ENCODE measurements around the gene SMIM14. TPM values are rescaled to one million over a fixed set of nuclear protein-coding genes. Genes with fewer than 3 reads are reported as not detected.
"Not testable (repeated sequence)": the region's sequence is repeated elsewhere in the genome, so short reads cannot be mapped to it uniquely, and the experiment has no call there.

SMIM14 gene
- total RNA-seq, 1 experiment from 2014 or later: 64.1 TPM

- no peak for DNase-seq (ENCODE audit: low spot score)
These were observed 9.5 kb upstream of the SMIM14 start for GRCh38 chr4:39648213-39648612.

- DNase-seq (ENCODE audit: low spot score): peak; percentile 38
These were observed 4.4 kb upstream of the SMIM14 start for GRCh38 chr4:39642885-39643552.

DNA sequence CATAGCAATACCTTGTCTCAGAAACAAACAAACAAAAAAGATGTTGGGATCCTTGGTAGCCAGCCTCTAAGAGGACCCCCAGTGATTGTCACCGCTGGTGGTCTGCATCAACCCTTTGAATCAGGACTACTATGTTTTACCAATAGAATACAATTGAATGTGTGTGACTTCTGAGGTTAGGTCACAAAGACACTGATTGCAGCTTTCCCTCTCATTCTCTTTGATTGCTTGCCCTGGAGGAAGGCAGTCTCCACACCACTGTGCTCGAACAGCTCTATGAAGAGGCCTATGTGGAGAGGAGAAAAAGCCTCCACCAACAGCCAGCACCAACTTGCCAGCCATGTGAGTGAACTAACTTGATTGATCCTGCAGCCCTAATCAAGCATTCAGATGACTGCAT lies 2.8 kb upstream of the SMIM14 start:
- no peak for DNase-seq (ENCODE audit: low spot score)

DNA sequence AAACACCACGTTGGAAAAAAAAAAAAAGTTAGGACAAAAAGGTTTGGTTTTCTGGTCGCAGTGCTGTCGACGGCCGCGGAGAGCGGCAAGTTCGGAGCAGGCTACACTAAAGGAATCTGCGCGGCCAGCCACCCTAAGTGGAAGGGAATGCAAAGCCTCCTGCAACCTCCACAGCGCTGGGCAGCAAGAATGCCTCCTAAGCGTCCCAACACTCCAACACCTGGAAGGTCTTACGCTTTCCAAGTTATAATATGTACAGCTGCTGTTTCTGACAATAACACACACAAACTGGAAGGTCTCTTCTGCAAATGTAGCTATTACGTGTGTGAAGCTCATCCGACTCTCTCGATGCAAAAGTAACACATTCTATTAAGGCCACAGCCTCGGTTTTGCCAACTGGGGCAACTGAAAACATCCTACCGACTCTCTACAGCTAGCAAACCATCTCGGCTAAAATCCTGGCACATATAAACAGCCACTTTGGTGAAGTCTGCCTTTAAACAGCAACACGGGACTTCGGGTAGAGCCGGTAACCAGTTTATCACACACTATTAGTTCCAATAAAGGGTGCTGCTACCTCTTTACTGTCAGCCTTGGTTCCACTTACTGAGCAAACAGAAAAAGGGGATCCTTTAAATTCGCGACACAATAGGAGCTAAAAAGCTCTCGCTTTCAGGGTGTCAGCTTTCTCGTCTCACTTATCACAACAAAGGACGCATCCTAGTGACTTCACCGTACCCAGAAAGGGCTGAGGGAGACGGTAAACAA lies 895 bp downstream of the SMIM14 start:
- DNase-seq (ENCODE audit: low spot score): peak; percentile 42

- no peak for DNase-seq (ENCODE audit: low spot score)
These were observed 1.5 kb downstream of the SMIM14 start for GRCh38 chr4:39637221-39637585.

DNA sequence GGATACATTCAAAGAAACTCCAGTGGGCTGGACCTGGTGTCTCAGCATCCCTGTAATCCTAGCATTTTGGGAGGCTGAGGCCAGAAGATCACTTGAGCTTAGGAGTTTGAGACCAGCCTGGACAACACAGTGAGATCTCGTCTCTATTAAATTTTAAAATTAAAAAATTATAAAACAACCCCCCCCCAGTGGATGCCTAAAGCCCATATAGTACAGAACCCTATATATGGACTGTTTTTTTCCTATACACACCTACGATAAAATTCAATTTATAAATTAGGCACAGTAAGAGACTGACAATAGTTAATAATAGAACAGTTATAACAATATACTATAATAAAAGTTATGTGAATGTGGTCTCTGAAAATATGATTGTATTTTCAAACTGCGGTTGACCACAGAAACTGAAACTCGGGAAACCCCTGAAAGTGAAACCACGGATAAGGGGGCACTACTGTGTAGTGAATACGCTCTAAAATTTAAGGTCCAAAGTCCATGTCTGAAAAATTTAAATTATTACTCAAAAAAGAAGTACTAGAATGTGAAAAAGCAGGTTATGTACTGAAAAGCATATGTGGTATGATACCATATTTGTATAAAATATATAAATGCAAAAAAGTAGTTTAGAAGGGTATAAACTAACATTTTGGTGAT lies 2.0 kb downstream of the SMIM14 start:
- DNase-seq (ENCODE audit: low spot score): no peak

DNA sequence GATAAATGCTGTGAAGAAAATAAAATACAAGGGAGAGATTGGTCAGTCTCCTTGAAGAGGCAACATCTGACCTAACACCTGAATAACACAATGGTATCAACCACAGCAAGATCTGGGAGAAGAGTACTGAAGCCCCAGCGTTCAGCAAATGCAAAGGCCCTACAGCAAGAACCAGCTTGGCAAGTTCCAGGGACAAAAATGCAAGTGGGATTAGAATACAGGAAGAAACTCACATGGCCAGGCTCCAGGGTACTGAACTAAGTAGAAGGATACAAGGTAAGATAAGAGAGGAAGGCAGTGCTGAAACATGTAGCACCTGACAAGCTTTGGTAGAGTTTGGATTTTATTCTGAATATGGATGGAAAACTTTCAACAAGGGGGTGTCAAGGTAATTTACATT lies 3.6 kb downstream of the SMIM14 start:
- no peak for DNase-seq (ENCODE audit: low spot score)

GRCh38 chr4:39631700-39632079 lies 7.0 kb downstream of the SMIM14 start:
- DNase-seq (ENCODE audit: low spot score): no peak

- no peak for DNase-seq (ENCODE audit: low spot score)
These were observed 11.3 kb downstream of the SMIM14 start for GRCh38 chr4:39627413-39627812.

DNA sequence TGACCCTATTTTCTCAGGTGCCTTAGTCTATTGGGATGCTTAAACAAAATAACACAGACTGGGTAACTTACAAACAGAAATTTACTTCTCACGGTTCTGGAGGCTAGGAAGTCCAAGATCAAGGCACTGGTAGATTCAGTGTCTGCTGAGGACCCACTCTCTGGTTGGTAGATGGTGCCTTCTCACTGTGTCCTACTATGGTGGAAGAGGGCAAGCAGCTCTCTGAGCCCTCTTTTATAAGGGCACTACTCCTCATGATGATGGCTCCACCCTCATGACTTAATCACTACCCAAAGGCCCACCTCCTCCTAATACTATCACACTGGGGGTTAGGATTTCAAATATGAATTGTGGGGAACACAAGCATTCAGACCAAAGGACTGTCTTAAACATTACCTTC lies 11.8 kb downstream of the SMIM14 start:
- no peak for DNase-seq (ENCODE audit: low spot score)

DNA sequence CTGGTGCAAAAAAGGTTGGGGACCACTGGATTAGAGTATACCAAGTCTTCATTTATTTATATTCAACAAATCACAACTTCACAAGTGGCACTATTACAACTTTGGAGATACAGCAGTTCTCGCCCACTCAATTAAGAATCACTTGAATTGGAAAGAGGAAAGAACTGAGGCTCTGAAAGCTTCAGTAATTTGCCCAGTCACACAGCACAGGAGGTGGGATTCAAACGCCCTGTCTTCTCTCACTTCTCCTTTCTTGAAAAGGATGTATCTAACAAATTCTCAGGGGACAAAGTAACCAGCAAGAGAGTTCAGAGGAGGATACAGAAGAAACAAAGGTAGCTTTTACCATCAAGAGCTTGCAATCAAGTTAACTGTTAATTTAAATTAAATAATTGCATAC lies 12.4 kb downstream of the SMIM14 start:
- DNase-seq (ENCODE audit: low spot score): no peak

- peak; percentile 96 for DNase-seq (ENCODE audit: low spot score)
These were observed 17.1 kb downstream of the SMIM14 start for GRCh38 chr4:39621582-39621981.

DNA sequence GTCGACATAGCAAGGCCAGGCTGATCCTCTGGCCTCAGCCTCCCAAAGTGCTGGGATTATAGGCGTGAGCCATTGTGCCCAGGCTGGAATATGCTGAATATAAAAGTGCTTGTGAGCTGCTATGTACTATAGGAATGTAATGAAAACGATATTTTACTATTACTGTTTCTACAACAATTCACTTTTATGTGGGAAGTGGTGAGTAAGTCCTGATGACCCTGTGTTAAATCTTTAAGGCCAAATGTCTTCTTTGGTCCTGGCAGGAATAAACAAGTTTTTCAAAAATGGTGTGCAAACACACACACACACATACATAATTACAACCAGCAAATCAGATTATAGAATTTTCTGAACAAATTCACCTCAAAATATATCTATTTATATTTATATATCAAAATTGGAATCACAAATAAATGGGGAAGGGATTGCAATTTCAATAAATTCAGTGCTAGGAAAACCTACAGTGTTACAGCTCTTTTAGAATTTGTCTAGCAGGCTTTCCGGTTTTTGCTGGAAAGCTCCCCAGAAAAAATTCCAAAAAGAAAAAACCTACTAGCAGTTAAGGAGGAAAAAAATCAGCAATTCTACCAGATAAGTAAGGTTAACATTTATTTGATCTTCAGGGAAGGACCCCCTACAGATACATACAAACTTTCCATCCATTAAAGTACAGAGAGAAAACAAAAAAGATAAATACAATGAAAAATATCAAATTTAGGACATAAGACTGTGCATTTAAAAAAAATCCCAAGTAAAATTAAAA lies 17.9 kb downstream of the SMIM14 start:
- DNase-seq (ENCODE audit: low spot score): no peak

- no peak for DNase-seq (ENCODE audit: low spot score)
These were observed 21.1 kb downstream of the SMIM14 start for GRCh38 chr4:39617534-39617933.

DNA sequence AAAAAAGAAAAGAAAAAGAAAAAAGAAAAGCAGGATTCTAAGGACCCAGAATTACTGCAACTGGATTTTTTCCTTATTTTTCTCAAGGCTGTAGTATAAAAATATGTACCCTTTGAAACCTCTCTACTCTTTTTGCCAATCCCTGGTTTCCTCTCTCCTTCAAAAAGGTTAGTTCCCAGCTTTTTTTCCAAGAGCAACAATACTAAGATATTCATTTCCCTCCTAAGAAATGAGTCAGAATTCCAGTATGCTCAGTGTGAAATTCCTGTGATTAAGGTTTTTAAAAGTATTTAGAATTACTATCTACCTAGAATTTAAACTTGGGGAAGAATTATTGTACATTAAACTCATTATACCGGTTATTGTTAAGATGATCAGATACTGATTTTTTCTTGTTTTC lies 22.0 kb downstream of the SMIM14 start:
- DNase-seq (ENCODE audit: low spot score): no peak

GRCh38 chr4:39616112-39616511 lies 22.6 kb downstream of the SMIM14 start:
- not testable (repeated sequence) for DNase-seq (ENCODE audit: low spot score)

DNA sequence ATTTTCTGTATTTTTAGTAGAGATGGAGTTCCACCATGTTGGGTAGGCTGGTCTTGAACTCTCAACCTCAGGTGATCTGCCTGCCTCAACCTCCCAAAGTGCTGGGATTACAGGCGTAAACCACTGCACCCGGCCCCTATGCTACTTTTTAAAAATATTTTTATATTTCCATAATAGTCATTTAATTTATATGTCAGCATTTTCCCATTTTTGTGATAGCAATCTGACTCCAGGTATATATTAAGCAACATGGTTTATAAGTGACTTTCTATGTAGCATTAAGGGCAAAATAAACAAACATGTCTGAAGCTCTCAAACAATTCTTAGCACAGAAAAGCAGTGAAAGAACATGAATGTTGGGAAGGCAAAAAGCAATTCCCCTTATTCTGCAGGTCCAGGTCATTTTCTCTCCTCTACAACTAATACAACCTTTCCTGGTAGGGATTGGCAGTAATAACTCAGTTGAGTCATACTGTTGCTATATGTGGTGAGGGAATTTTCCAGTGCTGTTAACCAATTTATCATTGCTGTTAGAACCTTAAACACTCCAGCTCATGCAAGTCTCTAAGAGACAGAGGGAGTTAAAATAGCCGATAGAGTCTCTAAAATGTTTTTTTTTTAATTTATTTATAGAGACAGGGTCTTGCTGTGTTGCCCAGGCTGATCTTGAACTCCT lies 24.0 kb downstream of the SMIM14 start:
- peak; percentile 66 for DNase-seq (ENCODE audit: low spot score)

DNA sequence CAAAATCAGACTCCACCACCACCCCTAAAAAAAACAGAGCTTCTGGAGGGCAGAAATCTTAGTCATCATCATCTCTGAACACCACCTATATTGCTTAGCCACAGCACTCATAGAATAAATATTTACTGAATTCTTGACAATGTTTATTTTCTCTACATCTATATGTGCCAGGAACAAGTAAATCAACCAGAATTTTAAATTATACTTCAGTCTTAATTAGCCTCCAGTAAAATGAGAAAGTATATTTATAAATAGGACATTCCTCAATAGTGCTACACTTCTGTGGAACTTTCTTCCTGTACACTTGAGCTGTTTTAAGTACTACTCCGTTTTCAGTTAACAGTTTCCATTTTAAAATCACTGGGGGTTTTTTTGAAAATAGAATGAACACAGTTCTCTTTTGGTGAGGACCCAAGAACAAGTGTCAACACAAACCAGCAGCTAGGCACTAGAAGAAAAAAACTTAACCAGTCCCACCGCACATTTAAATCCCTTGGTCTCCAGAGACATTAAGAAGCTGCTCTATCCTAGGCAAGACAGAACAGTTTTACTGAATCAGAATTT lies 25.5 kb downstream of the SMIM14 start:
- DNase-seq (ENCODE audit: low spot score): peak; percentile 45

GRCh38 chr4:39609454-39609931 lies 29.2 kb downstream of the SMIM14 start:
- DNase-seq (ENCODE audit: low spot score): no peak

DNA sequence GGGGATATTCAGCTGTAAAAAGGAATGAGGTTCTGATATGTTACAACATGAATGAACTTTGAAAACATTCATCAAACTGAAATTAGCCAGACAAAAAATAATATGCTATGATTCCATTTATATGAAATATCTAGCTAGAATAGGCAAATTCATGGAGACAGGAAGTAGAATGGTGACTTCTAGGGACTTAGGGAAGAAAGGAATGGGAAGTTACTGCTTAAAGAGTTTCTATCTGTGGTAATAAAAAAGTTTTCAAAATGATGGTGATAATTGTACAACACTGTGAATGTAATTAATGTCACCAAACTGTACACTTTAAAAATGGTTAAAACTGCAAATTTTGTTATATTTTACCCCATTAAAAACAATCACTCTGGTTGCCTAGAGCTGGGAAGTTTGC lies 30.2 kb downstream of the SMIM14 start:
- DNase-seq (ENCODE audit: low spot score): no peak

GRCh38 chr4:39606747-39607146 lies 31.9 kb downstream of the SMIM14 start:
- no peak for DNase-seq (ENCODE audit: low spot score)
